Measurements from ENCODE around the gene RELB. TPM values are rescaled to one million over a fixed set of nuclear protein-coding genes. Genes with fewer than 3 reads are reported as not detected.

Gene RELB
- polyA plus RNA-seq, 1 donor: 4.5 TPM

GRCh38 chr19:45023048-45023447 lies 21.8 kb downstream of the RELB start:
- DNase-seq: no peak

GRCh38 chr19:45025264-45025663 lies 24.0 kb downstream of the RELB start:
- DNase-seq: no peak

GRCh38 chr19:45027371-45027770 lies 26.1 kb downstream of the RELB start:
- DNase-seq: no peak

- DNase-seq: no peak
Measured at GRCh38 chr19:45030825-45031224, 29.6 kb downstream of the RELB start.

GRCh38 chr19:45032421-45032820 lies 31.2 kb downstream of the RELB start:
- DNase-seq: no peak

- DNase-seq: no peak
Measured at GRCh38 chr19:45035755-45036154, 34.5 kb downstream of the RELB start.

- DNase-seq: no peak
Measured at GRCh38 chr19:45037393-45038169, 36.3 kb downstream of the RELB start.

GRCh38 chr19:45038931-45039893 lies 37.9 kb downstream of the RELB start, which contains the start of gene CLASRP:
CLASRP (plus strand) TSS chr19:45039045; CDS start chr19:45040213, 1,168 bp downstream.
- peak; percentile 90 for DNase-seq

- no peak for DNase-seq
Measured at GRCh38 chr19:45040059-45040771, 39.0 kb downstream of the RELB start.

- DNase-seq: no peak
Measured at GRCh38 chr19:45041125-45041524, 39.9 kb downstream of the RELB start.

- no peak for DNase-seq
Measured at GRCh38 chr19:45045671-45046353, 44.5 kb downstream of the RELB start.

- DNase-seq: no peak
Measured at GRCh38 chr19:45046355-45046754, 45.1 kb downstream of the RELB start.

GRCh38 chr19:45047188-45047797 lies 46.0 kb downstream of the RELB start:
- DNase-seq: no peak

GRCh38 chr19:45049073-45049736 lies 47.9 kb downstream of the RELB start:
- DNase-seq: no peak

- DNase-seq: no peak
Measured at GRCh38 chr19:45050036-45050435, 48.8 kb downstream of the RELB start.

- no peak for DNase-seq
Measured at GRCh38 chr19:45051929-45052579, 50.8 kb downstream of the RELB start.

GRCh38 chr19:45056831-45057230 lies 55.6 kb downstream of the RELB start:
- no peak for DNase-seq

- DNase-seq: no peak
Measured at GRCh38 chr19:45057444-45057843, 56.2 kb downstream of the RELB start.

- no peak for DNase-seq
Measured at GRCh38 chr19:45058622-45059159, 57.4 kb downstream of the RELB start.

Measured in left kidney (tissue), 2 donors.